DOHH2 (cell line): Measurements from ENCODE around the gene SBNO2.

Experiments used
- EZH2phosphoT487 ChIP-seq: fragments of 200-600 bp; sonication (generic); IDR thresholded peaks from 2 replicates; pipeline ENCODE4 v1.6.1; 2017; ENCODE audit warnings: borderline replicate concordance, mild to moderate bottlenecking, antibody characterized with exemption, low read length, moderate library complexity, mixed read lengths
- TF ChIP-seq, protein P1 (sequence below): fragments of 200-600 bp; sonication (generic); IDR thresholded peaks from one replicate; pipeline ENCODE4 v1.5.1; 2014; ENCODE audit warnings: antibody characterized with exemption, mild to moderate bottlenecking, low read depth, low read length; ENCODE audit not compliant: poor library complexity, severe bottlenecking

DNA sequence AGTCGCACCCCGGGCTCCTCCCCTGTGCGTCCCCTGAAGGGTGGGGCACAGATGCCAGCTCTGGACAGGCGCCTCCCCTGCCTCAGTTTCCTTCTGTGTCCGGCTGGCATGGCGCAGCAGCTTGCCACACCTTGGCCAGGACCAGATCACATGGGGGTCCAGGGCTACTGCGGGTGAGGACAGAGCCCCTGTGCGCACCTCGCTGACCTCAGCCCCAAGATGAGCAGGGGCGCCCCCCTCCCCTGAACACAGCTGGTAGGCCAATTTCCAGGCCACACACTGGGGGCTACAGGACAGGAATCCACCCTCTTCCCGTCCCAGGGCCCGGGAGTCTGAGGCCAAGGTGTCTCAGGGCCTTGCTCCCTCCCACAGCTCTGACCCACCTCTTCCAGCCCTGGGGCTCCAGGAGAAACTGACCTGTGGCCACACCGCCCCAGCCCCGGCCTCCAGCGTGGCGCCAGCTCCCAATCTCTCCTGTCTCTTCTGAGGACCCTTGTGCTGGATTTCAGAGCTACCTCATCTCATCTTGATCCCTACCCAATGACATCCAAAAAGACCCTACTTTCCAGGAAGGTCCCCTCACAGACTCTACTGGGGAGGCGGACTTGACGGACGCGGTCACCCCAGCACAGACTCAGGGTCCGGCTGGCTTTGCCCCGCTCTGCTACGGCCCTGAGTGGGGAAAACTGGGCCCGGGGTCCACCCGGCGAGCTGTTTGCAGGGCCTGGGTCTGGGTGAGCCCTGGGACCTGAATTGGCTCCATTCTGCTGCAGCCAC, 28.2 kb downstream of the SBNO2 start:
- no peak for TF ChIP-seq EZH2phosphoT487
- TF ChIP-seq, protein P1, sequence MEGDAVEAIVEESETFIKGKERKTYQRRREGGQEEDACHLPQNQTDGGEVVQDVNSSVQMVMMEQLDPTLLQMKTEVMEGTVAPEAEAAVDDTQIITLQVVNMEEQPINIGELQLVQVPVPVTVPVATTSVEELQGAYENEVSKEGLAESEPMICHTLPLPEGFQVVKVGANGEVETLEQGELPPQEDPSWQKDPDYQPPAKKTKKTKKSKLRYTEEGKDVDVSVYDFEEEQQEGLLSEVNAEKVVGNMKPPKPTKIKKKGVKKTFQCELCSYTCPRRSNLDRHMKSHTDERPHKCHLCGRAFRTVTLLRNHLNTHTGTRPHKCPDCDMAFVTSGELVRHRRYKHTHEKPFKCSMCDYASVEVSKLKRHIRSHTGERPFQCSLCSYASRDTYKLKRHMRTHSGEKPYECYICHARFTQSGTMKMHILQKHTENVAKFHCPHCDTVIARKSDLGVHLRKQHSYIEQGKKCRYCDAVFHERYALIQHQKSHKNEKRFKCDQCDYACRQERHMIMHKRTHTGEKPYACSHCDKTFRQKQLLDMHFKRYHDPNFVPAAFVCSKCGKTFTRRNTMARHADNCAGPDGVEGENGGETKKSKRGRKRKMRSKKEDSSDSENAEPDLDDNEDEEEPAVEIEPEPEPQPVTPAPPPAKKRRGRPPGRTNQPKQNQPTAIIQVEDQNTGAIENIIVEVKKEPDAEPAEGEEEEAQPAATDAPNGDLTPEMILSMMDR: no peak
